LNCaP clone FGC (cell line): ENCODE measurements around the gene HOXC11.

Source experiments
- DNase-seq: peaks from one replicate; pipeline ENCODE4 v3.0.0-alpha.2; 2011; ENCODE audit warnings: low read depth
- H3K4me3 ChIP-seq: 2 replicates; pipeline ENCODE4 v1.5.1; 2011; ENCODE audit warnings: mild to moderate bottlenecking, low read depth, low read length, control low read depth
- TF ChIP-seq, protein P1 (sequence below): IDR thresholded peaks from 2 replicates; pipeline ENCODE4 v1.5.1; 2012; ENCODE audit warnings: mild to moderate bottlenecking; ENCODE audit not compliant: control insufficient read depth, insufficient read depth; ENCODE audit errors: extremely low read depth

HOXC11 gene

DNA sequence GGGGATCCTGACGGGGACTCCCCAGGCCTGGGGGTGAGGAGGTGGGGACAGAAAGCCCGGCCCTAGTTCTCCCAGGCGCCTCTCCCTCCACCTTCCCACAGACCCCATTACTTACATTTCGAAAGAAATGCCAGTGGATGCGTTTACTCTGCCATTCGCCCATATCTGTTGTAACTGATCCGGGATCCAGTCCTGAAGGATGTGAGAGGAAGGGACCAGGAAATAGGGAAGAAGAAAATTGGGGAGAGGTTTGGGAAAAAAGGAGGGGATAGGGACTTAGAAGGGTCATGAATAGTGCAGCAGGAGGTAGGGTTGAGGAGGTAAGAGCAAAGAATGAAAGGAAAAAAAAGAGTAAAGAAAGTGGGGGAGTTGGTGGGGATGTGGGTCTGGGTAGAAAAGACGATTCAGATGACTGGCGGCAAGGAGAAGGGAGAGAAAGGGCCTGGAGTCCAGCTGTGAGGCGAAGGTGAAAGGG, 17.1 kb upstream of the HOXC11 start:
- no peak overlapping the region for H3K4me3 ChIP-seq
- TF ChIP-seq, protein P1, sequence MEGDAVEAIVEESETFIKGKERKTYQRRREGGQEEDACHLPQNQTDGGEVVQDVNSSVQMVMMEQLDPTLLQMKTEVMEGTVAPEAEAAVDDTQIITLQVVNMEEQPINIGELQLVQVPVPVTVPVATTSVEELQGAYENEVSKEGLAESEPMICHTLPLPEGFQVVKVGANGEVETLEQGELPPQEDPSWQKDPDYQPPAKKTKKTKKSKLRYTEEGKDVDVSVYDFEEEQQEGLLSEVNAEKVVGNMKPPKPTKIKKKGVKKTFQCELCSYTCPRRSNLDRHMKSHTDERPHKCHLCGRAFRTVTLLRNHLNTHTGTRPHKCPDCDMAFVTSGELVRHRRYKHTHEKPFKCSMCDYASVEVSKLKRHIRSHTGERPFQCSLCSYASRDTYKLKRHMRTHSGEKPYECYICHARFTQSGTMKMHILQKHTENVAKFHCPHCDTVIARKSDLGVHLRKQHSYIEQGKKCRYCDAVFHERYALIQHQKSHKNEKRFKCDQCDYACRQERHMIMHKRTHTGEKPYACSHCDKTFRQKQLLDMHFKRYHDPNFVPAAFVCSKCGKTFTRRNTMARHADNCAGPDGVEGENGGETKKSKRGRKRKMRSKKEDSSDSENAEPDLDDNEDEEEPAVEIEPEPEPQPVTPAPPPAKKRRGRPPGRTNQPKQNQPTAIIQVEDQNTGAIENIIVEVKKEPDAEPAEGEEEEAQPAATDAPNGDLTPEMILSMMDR = no peak

DNA sequence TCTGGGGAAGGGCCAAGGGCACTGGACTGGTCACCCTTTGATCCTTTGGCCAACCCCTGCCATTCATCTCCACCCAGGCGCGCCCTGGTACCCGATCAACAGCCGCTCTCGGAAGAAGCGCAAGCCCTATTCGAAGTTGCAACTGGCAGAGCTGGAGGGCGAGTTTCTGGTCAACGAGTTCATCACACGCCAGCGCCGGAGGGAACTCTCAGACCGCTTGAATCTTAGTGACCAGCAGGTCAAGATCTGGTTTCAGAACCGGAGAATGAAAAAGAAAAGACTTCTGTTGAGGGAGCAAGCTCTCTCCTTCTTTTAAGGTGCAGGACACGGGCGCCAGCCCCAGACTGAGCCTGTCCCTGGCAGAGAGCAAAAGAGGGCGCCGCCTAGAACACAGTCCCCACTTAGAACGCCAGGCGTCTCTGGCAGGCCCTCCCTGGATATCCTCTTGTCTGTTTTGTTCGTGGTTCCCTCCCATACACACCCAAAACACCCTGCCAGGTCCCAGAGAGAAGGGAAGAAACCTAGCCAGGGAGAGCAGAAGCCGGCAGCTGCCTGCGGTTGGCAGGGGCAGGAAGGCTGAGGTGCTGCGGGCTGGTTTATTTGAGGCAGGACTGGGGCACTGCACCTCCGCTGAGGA, 16.6 kb upstream of the HOXC11 start:
- no peak for DNase-seq
- TF ChIP-seq, protein P1 = no peak
- H3K4me3 ChIP-seq = no peak overlapping the region

More for the DNA sequence above, 17.1 kb upstream of the HOXC11 start:
- no peak for DNase-seq

DNA sequence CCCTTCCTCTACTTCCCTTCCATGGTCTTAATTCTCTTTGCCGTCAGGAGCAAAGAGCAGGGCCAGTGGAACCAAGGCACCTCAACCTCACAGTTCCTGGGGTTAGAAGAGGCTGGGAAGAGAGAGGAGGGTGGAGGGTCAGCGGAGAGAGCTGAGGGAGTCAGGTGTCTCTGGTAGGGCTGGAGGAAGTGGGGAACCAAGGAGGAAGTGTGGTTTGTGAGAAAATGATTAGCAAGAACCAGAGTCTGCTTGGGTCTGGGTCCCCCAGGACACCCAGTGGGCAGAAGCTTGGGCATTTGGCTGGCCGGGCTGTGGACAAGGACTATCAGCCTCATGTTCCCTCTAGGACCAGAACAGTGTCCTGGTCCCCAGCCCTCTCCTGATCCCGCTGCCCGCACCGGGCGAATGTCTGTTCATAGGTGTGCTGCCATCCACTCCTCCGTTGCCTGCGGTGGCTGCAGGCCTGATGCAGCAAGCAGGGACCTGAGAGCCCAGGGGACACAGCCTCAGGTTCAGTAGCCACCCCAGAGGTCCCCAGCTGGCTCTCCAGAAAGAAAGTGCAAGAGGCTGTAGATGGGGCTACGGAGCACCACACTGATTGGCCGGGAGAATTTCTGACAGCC, 15.9 kb upstream of the HOXC11 start:
- DNase-seq = no peak
- TF ChIP-seq, protein P1 = no peak

DNA sequence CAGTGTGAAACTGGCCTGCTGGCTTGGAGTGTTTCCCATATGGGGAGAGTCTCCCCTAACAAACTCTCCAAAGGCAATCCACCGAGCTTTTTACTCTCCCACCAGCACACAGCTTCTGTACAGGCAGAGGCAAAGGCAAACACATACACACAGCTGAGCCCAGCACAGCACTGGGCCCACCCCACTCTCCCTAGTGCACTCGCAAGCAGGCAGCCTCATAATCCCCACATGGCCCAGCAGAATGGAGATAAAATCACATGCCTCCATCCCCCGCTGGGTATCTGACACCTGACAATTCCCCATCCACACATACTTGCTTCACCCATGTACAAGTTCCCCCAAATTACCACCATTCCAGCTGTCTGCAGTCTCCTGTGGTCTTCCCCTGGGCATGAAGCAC, 14.8 kb upstream of the HOXC11 start:
- H3K4me3 ChIP-seq = no peak overlapping the region
- TF ChIP-seq, protein P1 = no peak
- DNase-seq = no peak

More for the DNA sequence above, 15.9 kb upstream of the HOXC11 start:
- H3K4me3 ChIP-seq = no peak overlapping the region

DNA sequence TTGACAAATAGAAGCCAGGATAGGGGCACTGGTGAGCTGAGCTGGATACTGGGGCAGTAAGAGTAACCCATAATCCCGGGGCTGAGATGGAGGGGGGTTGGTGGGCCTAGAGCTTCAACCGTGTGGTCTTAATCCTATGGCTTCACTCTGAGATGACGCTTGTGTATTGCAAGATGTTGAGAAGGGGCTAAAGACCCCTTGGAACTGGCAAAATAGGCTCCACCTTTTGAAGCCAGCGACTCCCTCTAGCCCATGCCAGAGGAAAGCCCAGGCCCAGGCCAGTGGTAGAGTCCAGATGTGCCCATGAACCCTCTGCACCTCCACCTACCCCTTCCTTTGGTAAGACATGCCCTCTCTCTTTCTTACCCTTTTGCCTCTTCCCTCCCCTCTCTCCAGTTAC, 13.6 kb upstream of the HOXC11 start:
- no peak overlapping the region for H3K4me3 ChIP-seq
- TF ChIP-seq, protein P1 = no peak
- no peak for DNase-seq

DNA sequence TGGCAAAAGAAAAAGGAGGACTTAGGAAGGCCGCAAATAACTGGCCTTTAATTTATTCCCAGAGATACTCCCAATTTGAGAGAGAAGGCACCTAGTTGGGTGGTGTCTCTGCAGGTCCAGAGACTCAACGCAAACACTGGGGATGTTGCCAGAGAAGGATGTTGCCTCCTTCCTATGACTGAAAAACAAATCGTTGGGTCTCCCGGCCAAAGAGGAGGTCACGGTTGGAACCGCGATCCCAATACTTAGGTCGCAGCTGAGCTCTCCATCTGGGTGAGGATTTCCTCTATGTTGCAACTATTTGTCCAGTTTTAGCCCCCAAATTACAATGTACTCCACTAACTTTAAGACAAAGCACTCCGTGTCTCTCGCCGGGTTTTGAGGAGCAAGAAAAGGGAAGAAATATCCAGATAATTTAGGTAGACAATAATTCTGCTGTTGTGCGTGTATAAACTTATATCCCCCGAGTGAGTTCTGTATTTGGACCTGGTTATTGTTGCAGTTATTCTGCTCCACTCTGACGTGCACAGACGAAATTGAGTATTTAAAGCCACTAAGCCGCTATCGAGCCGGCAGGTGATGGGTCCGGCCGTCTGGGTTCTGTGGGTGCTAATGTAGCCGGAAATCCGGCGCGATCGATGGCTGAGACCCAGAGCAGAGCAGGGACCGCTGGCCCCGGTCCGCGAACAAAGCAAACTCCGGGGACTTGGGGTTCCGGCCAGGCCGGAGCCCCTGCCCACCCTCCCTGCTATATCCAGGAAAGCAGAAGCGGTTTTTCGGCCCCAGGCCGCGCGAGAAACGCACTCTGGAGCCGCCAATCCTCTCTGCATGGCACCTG, 12.5 kb upstream of the HOXC11 start:
- no peak overlapping the region for H3K4me3 ChIP-seq
- no peak for DNase-seq
- TF ChIP-seq, protein P1 = no peak
